HUES48 (cell line): ENCODE data around the gene SNAP91.
"Not testable (repeated sequence)": the region's sequence is repeated elsewhere in the genome, so short reads cannot be mapped to it uniquely, and the experiment has no call there.

Experiments
- H3K27ac ChIP-seq: one replicate; pipeline ENCODE4 v1.7.0; 2013; ENCODE audit warnings: low read depth, low read length, inconsistent platforms
- H3K27me3 ChIP-seq: 2 replicates; pipeline ENCODE4 v1.6.1; 2013; ENCODE audit warnings: mild to moderate bottlenecking, low read length; ENCODE audit not compliant: control insufficient read depth, insufficient read depth
- H3K36me3 ChIP-seq: 2 replicates; pipeline ENCODE4 v1.6.1; 2013; ENCODE audit warnings: low read length; ENCODE audit not compliant: control insufficient read depth, insufficient read depth
- H3K4me1 ChIP-seq: 2 replicates; pipeline ENCODE4 v1.6.1; 2013; ENCODE audit warnings: mild to moderate bottlenecking, low read length; ENCODE audit not compliant: control insufficient read depth, insufficient read depth
- H3K4me3 ChIP-seq: 2 replicates; pipeline ENCODE4 v1.5.1; 2013; ENCODE audit warnings: mild to moderate bottlenecking, low read depth, low read length
- H3K9ac ChIP-seq: 2 replicates; pipeline ENCODE4 v1.6.1; 2013; ENCODE audit warnings: mild to moderate bottlenecking, low read depth, low read length, moderate library complexity
- H3K9me3 ChIP-seq: 2 replicates; pipeline ENCODE4 v1.6.1; 2013; ENCODE audit warnings: low read length; ENCODE audit not compliant: control insufficient read depth, insufficient read depth

The SNAP91 gene

DNA sequence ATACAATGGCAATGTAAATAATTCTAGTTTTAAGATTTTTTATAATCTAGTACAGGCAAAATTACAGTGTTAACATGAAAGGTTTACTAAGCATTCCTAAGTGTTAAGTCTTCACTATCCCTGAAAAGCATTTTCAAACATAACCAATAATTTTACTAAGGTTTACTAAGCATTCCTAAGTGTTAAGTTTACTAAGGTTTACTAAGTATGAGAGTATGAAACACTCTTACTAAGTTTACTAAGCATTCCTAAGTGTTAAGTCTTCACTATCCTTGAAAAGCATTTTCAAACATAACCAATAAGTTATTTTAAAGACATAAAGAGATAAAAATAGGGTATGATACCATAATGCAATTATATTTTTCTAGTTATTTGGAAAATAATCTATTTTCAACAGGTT, 114.0 kb downstream of the SNAP91 start:
- Histone ChIP-seq H3K4me1 (no peaks in the 10 kb centered on the region), H3K9me3 (no peaks in the 10 kb centered on the region; the same call in 1 of the 2 replicates), H3K36me3 (no peaks in the 10 kb centered on the region), H3K27me3 (no peaks in the 10 kb centered on the region), H3K9ac (no peak overlapping the region), H3K27ac (no peak overlapping the region), H3K4me3 (no peak overlapping the region)

GRCh38 chr6:83593395-83593785, 115.5 kb downstream of the SNAP91 start:
- Histone ChIP-seq H3K9me3 (no peaks in the 10 kb centered on the region; the same call in 1 of the 2 replicates), H3K4me1 (no peaks in the 10 kb centered on the region), H3K27ac (no peak overlapping the region), H3K4me3 (no peak overlapping the region), H3K9ac (no peak overlapping the region), H3K27me3 (no peaks in the 10 kb centered on the region), H3K36me3 (no peaks in the 10 kb centered on the region)

- no peak overlapping the region for H3K4me3 ChIP-seq
- no peaks in the 10 kb centered on the region; the same call in 1 of the 2 replicates for H3K9me3 ChIP-seq
- no peaks in the 10 kb centered on the region for H3K4me1 ChIP-seq
- no peaks in the 10 kb centered on the region for H3K36me3 ChIP-seq
- H3K27ac ChIP-seq = no peak overlapping the region
- H3K27me3 ChIP-seq = no peaks in the 10 kb centered on the region
- H3K9ac ChIP-seq = no peak overlapping the region
Observed at GRCh38 chr6:83592770-83593394, 116.0 kb downstream of the SNAP91 start.

DNA sequence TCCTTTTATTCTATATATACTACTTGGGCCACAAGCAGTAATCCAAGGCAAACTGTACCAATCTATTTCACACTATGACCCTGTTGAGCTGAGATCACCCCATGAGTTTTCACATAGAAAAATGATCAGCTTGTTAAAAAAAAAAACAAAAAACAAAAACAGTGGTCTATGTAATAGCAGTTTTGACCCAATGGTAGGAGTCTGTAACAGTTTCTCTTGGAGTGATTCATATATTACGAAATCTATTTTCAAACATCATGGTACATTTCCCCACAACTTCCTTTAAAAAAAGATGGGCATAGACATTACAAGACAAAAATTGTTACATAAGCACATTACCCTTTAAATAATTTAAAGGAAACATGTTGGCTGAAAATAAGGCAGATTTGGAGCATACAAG, 118.5 kb downstream of the SNAP91 start:
- no peaks in the 10 kb centered on the region for H3K36me3 ChIP-seq
- H3K27ac ChIP-seq = no peak overlapping the region
- H3K4me1 ChIP-seq = no peaks in the 10 kb centered on the region
- H3K9me3 ChIP-seq = no peaks in the 10 kb centered on the region; the same call in 1 of the 2 replicates
- H3K27me3 ChIP-seq = no peaks in the 10 kb centered on the region
- no peak overlapping the region for H3K9ac ChIP-seq
- H3K4me3 ChIP-seq = no peak overlapping the region

GRCh38 chr6:83589076-83589475, 119.8 kb downstream of the SNAP91 start:
- no peaks in the 10 kb centered on the region; the same call in 1 of the 2 replicates for H3K9me3 ChIP-seq
- H3K27me3 ChIP-seq = no peaks in the 10 kb centered on the region
- no peaks in the 10 kb centered on the region for H3K36me3 ChIP-seq
- H3K4me1 ChIP-seq = no peaks in the 10 kb centered on the region
- H3K27ac ChIP-seq = no peak overlapping the region
- no peak overlapping the region for H3K9ac ChIP-seq
- H3K4me3 ChIP-seq = no peak overlapping the region

GRCh38 chr6:83578057-83578456, 130.8 kb downstream of the SNAP91 start:
- H3K27ac ChIP-seq = no peak overlapping the region
- H3K9me3 ChIP-seq = no peaks in the 10 kb centered on the region
- H3K9ac ChIP-seq = no peak overlapping the region
- no peaks in the 10 kb centered on the region for H3K4me1 ChIP-seq
- H3K27me3 ChIP-seq = no peaks in the 10 kb centered on the region
- no peaks in the 10 kb centered on the region for H3K36me3 ChIP-seq
- H3K4me3 ChIP-seq = no peak overlapping the region

DNA sequence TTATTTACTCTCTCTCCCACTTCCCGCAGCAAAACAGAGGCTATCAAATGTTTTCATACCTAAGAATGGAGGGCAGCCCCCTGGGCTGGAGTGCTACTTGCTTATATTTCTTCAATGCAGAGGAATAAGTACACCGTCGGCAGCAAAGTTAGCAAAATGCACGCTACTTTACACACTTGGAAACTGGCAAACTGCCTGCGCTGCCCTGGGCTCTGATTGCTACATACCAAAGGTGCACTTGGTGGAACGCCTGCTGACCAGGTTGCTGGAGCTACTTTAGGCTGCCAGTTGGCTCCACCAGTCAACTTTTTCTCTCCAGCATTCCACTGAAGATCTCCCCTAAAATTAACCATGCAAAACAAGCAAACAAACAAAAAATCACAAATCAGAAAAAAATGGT, 134.1 kb downstream of the SNAP91 start:
- Histone ChIP-seq H3K27ac (no peak overlapping the region), H3K9me3 (no peaks in the 10 kb centered on the region), H3K4me3 (no peak overlapping the region), H3K27me3 (no peaks in the 10 kb centered on the region), H3K36me3 (no peaks in the 10 kb centered on the region), H3K4me1 (no peaks in the 10 kb centered on the region), H3K9ac (no peak overlapping the region)

DNA sequence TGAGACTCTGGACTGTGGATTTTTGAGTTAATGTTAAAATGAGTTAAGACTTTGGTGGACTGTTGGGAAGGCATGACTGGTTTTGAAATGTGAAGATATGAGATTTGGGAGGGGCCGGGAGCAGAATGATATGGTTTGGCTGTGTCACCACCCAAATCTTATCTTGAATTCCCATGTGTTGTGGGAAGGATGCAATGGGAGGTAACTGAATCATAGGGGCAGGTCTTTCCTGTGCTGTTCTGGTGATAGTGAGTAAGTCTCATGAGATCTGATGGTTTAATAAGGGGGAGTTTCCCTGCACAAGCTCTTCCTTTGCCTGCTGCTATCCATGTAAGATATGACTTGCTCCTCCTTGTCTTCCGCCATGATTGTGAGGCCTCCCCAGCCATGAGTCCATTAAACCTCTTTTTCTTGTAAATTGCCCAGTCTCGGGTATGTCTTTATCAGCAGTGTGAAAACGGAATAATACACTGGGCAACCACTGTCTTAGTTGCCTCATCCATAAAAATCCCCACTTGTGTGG, 137.2 kb downstream of the SNAP91 start:
- not testable (repeated sequence) for H3K9me3 ChIP-seq, H3K4me1 ChIP-seq, H3K4me3 ChIP-seq, H3K36me3 ChIP-seq, H3K27me3 ChIP-seq, H3K27ac ChIP-seq, H3K9ac ChIP-seq

- no peaks in the 10 kb centered on the region for H3K4me1 ChIP-seq
- H3K9me3 ChIP-seq = no peaks in the 10 kb centered on the region
- no peak overlapping the region for H3K9ac ChIP-seq
- no peak overlapping the region for H3K27ac ChIP-seq
- H3K4me3 ChIP-seq = no peak overlapping the region
- H3K36me3 ChIP-seq = no peaks in the 10 kb centered on the region
- H3K27me3 ChIP-seq = no peaks in the 10 kb centered on the region
Observed at GRCh38 chr6:83558975-83559374, 149.9 kb downstream of the SNAP91 start.

GRCh38 chr6:83556871-83557270, 152.0 kb downstream of the SNAP91 start:
- H3K4me1 ChIP-seq = no peaks in the 10 kb centered on the region
- no peaks in the 10 kb centered on the region for H3K9me3 ChIP-seq
- H3K36me3 ChIP-seq = no peaks in the 10 kb centered on the region
- H3K9ac ChIP-seq = no peak overlapping the region
- no peak overlapping the region for H3K27ac ChIP-seq
- no peaks in the 10 kb centered on the region for H3K27me3 ChIP-seq
- no peak overlapping the region for H3K4me3 ChIP-seq

- not testable (repeated sequence) for H3K9me3 ChIP-seq, H3K4me3 ChIP-seq, H3K9ac ChIP-seq, H3K27ac ChIP-seq, H3K27me3 ChIP-seq, H3K36me3 ChIP-seq, H3K4me1 ChIP-seq
Observed at GRCh38 chr6:83551748-83552147, 157.2 kb downstream of the SNAP91 start.
